ENCODE results near the gene ATL2. TPM values are rescaled to one million over a fixed set of nuclear protein-coding genes. Genes with fewer than 3 reads are reported as not detected.

The ATL2 gene
- total and polyA plus RNA-seq, 2 of the 8 experiments (the other 6 are each of a cell fraction or from before 2014, with no cell fraction given) = 38.8 to 84.6 TPM

DNA sequence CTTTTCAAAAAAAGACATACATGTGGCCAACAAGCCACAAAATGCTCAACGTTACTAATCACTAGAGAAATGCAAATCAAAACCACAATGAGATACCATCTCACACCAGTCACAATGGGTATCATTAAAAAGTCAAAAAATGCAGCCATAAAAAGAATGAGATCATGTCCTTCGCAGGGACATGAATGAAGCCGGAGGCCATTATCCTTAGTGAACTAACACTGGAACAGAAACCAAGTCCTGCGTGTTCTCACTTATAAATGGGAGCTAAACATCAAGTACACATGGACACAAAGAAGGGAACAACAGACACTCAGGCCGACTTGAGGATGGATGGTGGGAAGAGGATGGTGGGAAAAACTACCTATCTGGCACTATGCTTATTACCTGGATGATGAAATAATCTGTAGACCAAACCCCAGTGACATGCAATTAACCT is 17.8 kb upstream of the ATL2 start:
- H2AFZ ChIP-seq (ENCODE audit: low read length) = no peak overlapping the region
- H3K18ac ChIP-seq (ENCODE audit: extremely low read depth, low read length) = no peak overlapping the region
- no peak overlapping the region for H2BK20ac ChIP-seq (ENCODE audit: low read length)
- no peak overlapping the region; the same call in 1 of the 2 replicates for H4K8ac ChIP-seq (ENCODE audit: extremely low read depth, insufficient read depth, low read length)
- no peak for DNase-seq (ENCODE audit: low read depth in 1 of 2, low spot score in 2 of 2)
- no peaks in the 10 kb centered on the region; a peak in 1 of 4 replicates for H3K9me3 ChIP-seq (ENCODE audit: insufficient read depth in 2 of 2, low read depth in 1 of 2, low read length in 1 of 2)
- TF ChIP-seq SUZ12 (IDR thresholded peaks at IDR 0.05; ENCODE audit: low read length) (no peak), EZH2 (IDR thresholded peaks at IDR 0.05; ENCODE audit: low read depth, low read length, severe bottlenecking) (no peak), CREB1 (IDR thresholded peaks at IDR 0.05) (no peak), KDM5A (IDR thresholded peaks at IDR 0.05; ENCODE audit: low read length) (no peak), ZNF274 (IDR thresholded peaks at IDR 0.05; ENCODE audit: borderline replicate concordance, extremely low read depth, low read length) (no peak), SIN3A (conservative IDR thresholded peaks at IDR 0.05 in 1 of 2, IDR thresholded peaks at IDR 0.05 in 1 of 2; ENCODE audit: low read depth in 1 of 2, low read length in 2 of 2) (no peak)
- H2AK5ac ChIP-seq (ENCODE audit: low read depth, low read length) = no peak overlapping the region
- CTCF ChIA-PET (ENCODE audit: partially characterized antibody) = interaction anchor here (0.7 kb wide), 1 partner anchor 38 kb away, joined by 3 read pairs; no protein-coding TSS in a partner anchor
- no peak overlapping the region for H3K4ac ChIP-seq (replicated peaks; ENCODE audit: insufficient read length, low read depth, low read length)
- H3K9ac ChIP-seq (replicated peaks in 1 of 4; ENCODE audit: extremely low read depth in 1 of 4, low read depth in 3 of 4, low read length in 3 of 4) = no peak overlapping the region
- H2BK120ac ChIP-seq (replicated peaks; ENCODE audit: low read depth, low read length) = no peak overlapping the region
- no peak overlapping the region for H4K5ac ChIP-seq (ENCODE audit: insufficient read length, low read depth, low read length)
- H3K79me2 ChIP-seq (ENCODE audit: control insufficient read depth in 1 of 2, insufficient read depth in 2 of 2, low read length in 2 of 2) = no peaks in the 10 kb centered on the region
- no peaks in the 10 kb centered on the region for H4K20me1 ChIP-seq (replicated peaks in 1 of 2; ENCODE audit: control insufficient read depth in 1 of 2, insufficient read depth in 2 of 2, low read length in 2 of 2)
- H3K36me3 ChIP-seq (ENCODE audit: control insufficient read depth in 2 of 4, insufficient read depth in 4 of 4, low read length in 3 of 4) = no peaks in the 10 kb centered on the region
- H2BK15ac ChIP-seq (ENCODE audit: low read length) = no peak overlapping the region
- H3K79me1 ChIP-seq (ENCODE audit: low read depth, low read length) = no peaks in the 10 kb centered on the region
- no peak overlapping the region for H2BK12ac ChIP-seq (ENCODE audit: low read depth, low read length)
- no peak overlapping the region for H4K91ac ChIP-seq (replicated peaks; ENCODE audit: insufficient read length, low read length)
- H3K4me1 ChIP-seq (replicated peaks in 1 of 4; ENCODE audit: control insufficient read depth in 3 of 4, insufficient read depth in 4 of 4, low read length in 3 of 4) = no peaks in the 10 kb centered on the region
- no peak overlapping the region for H3K23ac ChIP-seq (ENCODE audit: insufficient read length)
- POLR2A ChIA-PET (ENCODE audit: partially characterized antibody) = no interaction called here
- H3K14ac ChIP-seq (ENCODE audit: insufficient read length) = no peak overlapping the region
- no peaks in the 10 kb centered on the region for H3K27me3 ChIP-seq (replicated peaks in 1 of 4; ENCODE audit: control insufficient read depth in 3 of 4, extremely low read depth in 1 of 4, insufficient read depth in 3 of 4, low read length in 3 of 4)
- no peak overlapping the region for H3K56ac ChIP-seq (replicated peaks; ENCODE audit: insufficient read length, low read depth, low read length)
- H3K27ac ChIP-seq (ENCODE audit: low read depth, low read length) = no peak overlapping the region
- no peak for FAIRE-seq
- H3K4me2 ChIP-seq (ENCODE audit: insufficient read depth in 1 of 2, low read depth in 2 of 2, low read length in 2 of 2) = no peak overlapping the region
- 88% methylated on average over 5 of the region's 5 CpGs; no CpG with 5 or more reads in 1 of the 2 experiments for WGBS, 2 experiments (ENCODE audit: extremely low coverage in 1 of 2, insufficient coverage in 1 of 2, insufficient read length in 1 of 2, insufficient replicate concordance in 2 of 2, low coverage in 1 of 2, low lambda C conversion rate in 2 of 2, missing lambda C conversion rate in 1 of 2)
- H3K23me2 ChIP-seq (ENCODE audit: low read depth, low read length) = no peaks in the 10 kb centered on the region
- H2BK5ac ChIP-seq (ENCODE audit: low read depth, low read length) = no peak overlapping the region
- no peak overlapping the region for H3K4me3 ChIP-seq (ENCODE audit: extremely low read depth in 1 of 4, insufficient read depth in 2 of 4, low read depth in 3 of 4, low read length in 4 of 4)

Data from H1 (cell line).